ENCODE measurements around the gene CHST9.

DNA sequence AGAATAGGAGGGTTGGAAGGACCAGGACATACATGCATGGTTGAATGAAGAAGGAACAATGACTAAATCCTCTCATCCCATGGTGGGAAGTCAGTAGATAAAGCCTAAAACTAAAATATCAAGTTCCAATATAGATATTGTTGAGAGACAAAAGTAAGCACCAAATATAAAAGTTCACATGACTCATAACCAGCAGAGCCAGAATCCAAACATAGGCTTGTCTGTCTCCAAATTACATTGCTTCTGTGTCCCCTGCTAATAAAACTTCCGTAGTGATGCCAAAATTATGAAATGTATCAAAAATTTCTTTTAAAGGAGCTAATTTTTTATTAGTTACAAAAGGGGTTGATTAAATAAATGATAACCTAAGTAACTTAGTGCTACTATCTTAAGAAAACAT, 19.7 kb downstream of the CHST9 start:
- TF ChIP-seq, protein P1, sequence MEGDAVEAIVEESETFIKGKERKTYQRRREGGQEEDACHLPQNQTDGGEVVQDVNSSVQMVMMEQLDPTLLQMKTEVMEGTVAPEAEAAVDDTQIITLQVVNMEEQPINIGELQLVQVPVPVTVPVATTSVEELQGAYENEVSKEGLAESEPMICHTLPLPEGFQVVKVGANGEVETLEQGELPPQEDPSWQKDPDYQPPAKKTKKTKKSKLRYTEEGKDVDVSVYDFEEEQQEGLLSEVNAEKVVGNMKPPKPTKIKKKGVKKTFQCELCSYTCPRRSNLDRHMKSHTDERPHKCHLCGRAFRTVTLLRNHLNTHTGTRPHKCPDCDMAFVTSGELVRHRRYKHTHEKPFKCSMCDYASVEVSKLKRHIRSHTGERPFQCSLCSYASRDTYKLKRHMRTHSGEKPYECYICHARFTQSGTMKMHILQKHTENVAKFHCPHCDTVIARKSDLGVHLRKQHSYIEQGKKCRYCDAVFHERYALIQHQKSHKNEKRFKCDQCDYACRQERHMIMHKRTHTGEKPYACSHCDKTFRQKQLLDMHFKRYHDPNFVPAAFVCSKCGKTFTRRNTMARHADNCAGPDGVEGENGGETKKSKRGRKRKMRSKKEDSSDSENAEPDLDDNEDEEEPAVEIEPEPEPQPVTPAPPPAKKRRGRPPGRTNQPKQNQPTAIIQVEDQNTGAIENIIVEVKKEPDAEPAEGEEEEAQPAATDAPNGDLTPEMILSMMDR (IDR thresholded peaks at IDR 0.05) = no peak
- no peak for TF ChIP-seq POLR2A (IDR thresholded peaks at IDR 0.05)
- no peak for TF ChIP-seq EP300 (IDR thresholded peaks at IDR 0.05; ENCODE audit: low read depth)

Measured in transverse colon (tissue), 3 donors.